Stimulated activated CD4-positive, alpha-beta T cell treated with anti-CD3 and anti-CD28 coated beads, Interleukin-15, amount 100 ng/mL, for 48 hours (primary cell): ENCODE data around the gene IFRD2.
"Not testable (repeated sequence)": the region's sequence is repeated elsewhere in the genome, so short reads cannot be mapped to it uniquely, and the experiment has no call there.

Experiments
- DNase-seq, 2 donors: peaks; one replicate each; pipeline ENCODE4 v3.0.0-alpha.2; 2020; ENCODE audit warnings: low read depth in 2 of 2

The IFRD2 gene

DNA sequence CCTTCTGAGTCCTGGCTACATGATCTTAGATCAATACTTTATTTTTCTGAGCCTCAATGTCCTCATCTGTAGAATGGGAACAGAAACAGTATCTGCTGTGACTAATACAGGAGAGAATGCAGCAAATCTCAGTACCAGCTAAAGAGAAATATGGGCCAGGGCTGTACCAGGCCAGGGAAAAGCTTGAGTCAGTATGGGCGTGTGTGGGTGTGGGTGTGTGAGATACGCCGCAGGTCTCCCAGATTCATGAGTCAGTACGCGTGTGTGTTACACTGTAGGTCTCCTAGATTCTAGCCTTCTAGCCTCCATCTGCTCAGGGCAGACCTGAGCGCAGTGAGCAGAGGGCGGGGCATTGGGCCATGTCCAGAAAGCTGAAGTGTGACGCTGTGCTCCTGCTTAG lies 41.0 kb downstream of the IFRD2 start:
- peak; percentile 48 to 65 for DNase-seq

DNA sequence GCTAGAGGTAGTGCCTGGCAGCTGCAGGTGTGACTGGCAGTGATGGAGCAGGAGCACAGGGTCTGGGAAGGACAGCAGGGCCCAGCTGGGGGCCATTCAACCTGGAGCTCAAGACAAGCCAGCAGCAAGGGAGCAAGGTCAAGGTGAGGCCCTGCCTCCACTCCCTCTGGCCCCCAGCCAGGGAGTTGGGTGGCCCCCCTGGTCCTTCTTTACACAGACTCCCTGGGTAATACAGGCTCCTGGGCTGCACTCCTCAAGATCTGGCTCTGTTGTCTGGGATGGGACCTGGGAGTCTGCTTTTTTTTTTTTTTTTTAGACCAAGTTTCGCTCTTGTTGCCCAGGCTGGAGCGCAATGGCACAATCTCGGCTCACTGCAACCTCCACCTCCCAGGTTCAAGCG lies 41.7 kb downstream of the IFRD2 start:
- no peak for DNase-seq

DNA sequence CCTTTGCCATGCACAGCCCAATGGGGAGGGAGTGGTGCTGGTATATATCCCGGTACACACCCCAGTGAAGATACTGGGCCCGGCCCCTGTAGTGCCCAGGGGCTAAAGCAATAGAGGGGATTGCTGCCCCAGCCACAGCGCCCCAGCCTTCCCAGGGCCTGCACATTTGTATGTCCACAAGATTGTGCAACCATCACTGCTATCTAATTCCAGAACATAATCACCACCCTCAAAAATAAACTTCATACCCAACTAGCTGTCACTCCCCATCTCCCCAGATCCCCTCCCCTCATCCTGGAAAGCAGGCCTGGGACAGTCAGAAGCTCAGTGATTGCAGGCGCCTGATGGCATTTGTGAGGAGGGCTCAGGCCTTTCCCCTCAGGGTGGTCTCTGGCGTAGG lies 42.8 kb downstream of the IFRD2 start:
- DNase-seq: no peak

DNA sequence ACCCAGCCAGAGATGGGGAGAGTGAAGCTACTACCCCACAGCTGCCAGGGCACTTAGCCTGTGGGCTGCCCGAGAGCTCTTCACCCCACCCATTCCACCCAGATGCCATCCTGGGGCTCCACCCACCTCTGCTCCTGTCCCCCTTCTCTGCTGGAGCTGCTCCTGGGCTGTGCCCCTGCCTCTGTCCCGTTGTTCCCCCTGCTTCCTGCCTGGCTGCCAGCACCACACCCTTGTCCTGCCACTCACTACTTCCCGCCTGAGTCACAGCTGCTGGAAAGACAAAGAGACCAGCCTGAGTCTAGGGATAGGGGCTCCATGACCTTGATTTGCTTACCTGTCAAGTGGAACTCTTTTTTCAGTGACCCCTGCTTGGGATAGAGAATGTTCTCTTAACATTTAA lies 43.8 kb downstream of the IFRD2 start:
- DNase-seq: no peak

DNA sequence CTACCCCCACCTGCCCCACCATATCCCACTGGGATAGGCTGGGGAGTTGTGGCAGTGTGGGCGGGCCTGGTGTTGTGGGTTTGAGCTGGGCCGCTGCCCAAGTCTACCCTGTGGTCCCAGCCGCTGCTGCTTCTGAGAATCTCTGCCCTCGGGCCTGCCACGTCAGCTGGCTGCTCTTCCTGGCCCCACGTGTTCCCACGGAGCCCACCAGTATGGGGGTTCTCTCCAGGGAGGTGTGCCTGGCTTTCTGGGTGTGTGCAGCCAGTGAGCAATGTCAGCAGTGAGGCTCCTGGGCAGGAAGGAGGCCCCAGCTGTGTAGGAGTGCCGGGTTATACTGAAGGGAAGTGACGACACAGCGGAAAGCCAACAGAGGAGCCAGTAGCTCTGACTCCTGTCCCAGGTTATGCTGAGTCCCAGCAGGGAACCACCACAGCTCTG lies 45.7 kb downstream of the IFRD2 start:
- peak; percentile 87 for DNase-seq

DNA sequence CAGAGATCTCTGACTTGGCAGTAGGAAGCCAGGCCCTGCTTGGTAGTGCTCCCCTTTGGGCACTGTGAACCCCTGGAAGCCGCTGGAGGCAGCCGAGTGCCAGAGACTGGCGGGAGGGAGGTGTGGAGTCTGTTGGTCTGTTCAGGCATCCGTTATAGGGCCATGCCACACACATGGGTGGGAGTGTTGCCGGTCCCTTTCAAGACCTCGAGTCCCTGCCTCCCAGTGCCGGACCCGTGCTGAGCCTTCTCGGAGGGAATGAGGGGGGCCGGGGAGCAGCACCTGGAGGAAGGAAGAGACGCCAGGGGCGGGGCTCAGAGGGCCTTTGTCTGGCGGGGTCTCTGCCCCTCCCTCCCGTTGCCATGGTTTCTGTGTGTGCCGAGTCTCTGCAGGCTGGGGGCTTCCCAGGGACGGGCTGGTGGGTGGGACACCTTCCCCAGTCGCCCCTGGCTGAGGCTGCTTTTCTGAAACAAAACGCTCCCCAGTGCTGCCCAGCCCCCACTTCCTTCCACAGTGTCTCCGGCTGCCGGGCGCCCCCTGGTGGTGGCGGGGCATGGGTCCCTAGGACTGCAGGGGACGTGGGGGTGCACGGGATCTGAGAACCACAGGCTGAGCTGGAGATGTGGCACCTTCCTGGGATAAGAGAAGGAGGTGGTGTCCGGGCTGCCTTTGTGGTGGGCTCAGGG lies 46.3 kb downstream of the IFRD2 start:
- DNase-seq: peak; percentile 85 to 95

DNA sequence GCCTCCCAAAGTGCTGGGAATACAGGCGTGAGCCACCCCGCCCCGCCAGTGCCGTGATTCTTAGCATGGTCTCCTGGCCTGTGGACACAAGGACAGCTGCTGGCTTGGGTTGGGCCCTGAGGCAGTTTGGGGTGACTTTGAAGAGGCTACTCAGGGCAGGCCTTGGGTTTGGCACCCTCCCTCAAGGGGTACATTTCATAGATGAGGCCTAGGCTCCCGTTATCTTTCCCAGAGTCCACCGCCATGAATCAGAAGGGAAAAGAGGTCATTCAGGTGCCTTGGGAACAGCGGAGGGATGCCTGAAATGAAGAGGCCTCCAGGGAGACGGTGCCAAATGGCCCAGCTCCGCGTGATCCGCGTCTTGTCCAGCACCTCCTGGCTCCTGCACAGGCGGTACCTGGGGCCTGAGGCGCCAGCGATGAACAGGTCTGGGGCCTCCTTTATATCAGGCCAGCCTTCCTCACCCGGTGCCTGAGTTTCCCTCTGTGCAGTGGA lies 46.9 kb downstream of the IFRD2 start:
- DNase-seq: no peak

DNA sequence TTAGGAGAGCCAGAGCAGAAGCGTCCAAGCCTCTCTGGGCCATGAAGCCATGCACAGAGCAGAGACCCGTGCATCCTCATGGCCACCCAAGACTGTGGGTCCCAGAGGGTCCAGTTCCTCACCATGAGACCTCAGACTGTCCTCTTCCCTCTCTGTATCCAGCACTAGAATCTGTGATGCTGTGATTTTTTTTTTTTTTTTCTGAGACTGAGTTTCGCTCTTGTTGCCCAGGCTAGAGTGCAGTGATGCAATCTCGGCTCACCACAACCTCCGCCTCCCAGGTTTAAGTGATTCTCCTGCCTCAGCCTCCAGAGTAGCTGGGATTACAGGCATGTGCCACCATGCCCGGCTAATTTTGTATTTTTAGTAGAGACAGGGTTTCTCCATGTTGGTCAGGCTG lies 47.4 kb downstream of the IFRD2 start:
- not testable (repeated sequence) for DNase-seq

DNA sequence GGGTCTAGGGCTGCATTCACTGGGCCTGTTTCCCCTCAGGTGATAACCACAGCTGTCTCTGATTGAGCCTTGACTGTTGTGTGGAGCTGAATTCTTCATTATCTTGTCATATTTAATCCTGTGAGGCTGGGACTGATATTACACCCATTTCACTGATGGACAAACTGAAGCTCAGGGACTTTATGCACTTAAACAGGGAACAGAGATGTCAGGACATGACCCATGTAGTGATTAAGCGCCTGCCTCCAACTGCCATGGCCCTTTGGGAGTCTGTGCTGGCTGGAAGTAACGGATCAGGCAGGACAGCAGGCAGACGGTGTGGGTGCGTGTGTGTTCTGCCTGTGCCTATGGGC lies 48.7 kb downstream of the IFRD2 start:
- DNase-seq: no peak

DNA sequence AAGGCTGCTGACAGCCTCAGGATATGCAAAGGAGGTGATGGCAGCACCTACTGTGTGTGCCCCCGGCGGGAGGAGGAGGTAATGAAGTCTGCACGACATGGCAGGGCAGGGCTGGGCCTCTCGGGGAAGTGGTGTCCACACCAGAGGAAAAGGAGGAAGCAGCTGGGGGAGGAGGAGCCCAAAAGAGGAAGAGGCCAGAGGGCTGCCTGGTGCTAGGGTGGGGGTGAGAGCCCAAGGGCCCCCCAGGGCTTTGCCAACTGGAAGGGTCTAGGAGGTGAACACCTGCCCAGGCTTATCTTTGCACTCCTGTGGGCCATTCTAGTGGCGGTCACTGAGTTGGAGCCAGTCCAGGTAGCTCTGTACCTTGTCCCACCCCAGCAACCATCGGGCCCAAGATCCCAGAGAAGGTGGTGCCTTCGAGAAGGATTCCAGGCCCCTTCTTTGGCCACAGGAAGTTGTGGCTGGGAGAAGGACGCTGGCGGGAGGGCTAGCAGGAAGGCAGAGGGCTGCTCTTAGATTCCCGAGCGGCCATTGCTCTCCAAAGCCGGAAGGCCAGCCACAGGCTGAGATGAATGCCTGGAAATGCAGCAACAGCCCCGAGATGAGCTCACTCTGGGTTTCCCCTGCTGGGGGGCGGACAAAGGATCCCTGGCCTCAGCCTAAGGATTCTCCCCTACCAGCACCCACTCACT lies 49.2 kb downstream of the IFRD2 start:
- peak in 1 of 2 donors; percentile 28 for DNase-seq

DNA sequence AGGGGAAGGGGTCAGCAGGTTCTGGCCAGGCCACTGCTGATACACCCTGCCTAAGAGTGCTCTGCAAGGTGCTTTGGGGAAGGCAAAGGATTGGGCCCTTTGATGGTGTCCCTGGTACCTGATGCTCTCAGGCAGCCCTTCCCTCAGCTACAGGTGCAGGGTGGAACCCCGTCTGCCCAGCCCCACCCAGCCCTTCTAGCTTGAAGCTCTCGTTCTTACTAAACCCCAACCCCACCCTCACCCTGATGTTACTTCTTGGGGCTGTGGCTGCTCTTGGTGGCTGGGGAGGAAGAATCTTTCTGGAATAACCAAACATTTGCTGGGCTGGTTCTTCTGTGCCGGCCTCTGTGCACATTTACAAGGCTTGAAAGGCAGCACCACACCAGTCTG lies 49.9 kb downstream of the IFRD2 start:
- DNase-seq: no peak

DNA sequence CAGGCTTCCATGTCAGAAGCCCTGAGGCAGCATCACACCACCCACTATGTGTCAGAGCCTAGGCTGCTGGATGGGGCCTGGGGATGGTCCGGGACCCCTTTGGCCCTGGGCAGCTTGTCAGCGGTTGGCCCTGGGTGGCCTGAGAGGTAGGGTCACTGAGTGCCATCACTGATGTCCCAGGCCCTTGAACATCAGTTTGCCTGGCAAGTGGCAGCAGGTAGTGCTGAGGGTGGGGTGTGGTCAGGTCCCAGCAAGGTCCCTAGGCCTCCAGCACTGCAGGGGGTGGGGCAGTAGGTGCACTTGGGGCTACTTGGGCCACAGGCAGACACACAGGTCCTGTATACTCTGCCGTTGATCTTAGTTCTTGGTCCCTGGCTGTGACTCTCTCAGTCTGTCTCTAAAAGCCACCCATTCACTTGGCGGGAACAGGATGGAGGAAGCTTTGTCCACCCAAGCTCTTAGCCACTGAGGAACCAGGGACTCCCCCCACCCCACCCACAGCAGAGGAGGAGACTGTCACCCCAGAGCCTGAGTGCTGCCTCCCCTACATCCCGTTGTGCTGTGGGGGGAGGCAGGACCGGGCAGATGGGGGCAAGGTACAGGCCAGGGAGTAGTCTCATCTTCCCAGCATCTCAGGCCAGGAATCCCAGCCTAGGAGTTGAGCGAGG lies 50.4 kb downstream of the IFRD2 start:
- DNase-seq: no peak

DNA sequence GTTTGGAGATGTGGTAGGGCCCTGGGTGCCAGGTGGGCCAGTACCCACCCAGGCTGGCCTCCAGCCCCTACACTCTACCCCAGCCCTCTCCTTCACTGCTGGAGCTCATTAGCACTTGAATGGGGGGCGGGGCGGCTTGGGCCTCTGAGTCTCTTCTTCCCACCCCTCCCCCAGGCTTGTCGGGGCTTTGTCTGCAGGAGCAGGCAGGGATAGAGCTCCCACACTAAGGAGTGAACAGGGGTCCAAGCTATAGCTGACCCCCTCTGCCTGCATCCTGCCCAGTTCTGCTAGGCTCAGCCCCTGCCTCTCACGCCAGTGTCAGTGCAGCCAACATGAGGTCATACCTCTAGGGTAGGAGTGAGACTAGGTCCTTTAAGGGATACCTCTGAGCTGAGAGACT lies 51.1 kb downstream of the IFRD2 start:
- no peak for DNase-seq

DNA sequence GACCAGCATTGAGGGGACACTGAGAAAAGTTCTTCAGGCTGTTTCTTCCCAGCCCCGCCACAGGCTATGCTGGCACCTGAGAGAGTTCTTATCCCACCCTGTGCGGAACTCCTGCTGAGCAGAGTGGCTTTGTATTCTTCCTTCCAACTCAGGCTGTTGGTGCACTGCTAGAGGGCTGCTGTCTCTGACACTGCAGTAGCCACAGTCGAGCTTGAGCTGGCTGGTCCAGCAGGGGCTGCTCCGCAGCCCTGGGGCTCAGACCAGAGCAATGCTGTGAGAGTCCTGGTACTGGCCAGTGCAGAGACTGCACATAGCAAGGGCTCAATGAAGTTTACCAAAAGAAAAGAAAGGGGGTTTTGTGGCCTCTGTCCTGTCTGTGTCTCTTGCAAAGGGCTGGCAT lies 52.6 kb downstream of the IFRD2 start:
- no peak for DNase-seq

DNA sequence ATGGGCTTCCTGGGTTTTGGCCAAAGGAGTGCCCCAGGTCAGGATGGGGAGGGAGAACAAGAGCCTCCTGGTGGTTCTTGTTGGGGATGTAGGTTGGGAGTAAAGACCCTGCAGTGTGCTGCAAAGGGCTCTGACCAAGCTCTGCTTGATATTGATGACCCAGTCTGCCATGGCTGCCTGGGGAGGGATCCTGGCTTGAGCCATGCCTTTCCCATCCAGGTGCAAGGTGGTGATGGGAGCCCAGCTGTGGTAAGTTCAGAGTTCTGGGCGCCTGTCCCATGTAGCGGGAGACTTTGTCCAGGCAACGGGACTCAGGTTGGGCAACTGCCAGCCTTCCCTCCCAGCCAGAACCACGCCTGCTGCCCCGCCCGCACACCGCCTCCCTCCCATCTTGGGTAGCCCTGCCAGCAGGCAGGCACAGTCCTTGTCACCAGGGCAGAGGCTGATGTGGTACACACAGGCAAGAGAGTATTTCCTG lies 53.6 kb downstream of the IFRD2 start:
- DNase-seq: no peak

DNA sequence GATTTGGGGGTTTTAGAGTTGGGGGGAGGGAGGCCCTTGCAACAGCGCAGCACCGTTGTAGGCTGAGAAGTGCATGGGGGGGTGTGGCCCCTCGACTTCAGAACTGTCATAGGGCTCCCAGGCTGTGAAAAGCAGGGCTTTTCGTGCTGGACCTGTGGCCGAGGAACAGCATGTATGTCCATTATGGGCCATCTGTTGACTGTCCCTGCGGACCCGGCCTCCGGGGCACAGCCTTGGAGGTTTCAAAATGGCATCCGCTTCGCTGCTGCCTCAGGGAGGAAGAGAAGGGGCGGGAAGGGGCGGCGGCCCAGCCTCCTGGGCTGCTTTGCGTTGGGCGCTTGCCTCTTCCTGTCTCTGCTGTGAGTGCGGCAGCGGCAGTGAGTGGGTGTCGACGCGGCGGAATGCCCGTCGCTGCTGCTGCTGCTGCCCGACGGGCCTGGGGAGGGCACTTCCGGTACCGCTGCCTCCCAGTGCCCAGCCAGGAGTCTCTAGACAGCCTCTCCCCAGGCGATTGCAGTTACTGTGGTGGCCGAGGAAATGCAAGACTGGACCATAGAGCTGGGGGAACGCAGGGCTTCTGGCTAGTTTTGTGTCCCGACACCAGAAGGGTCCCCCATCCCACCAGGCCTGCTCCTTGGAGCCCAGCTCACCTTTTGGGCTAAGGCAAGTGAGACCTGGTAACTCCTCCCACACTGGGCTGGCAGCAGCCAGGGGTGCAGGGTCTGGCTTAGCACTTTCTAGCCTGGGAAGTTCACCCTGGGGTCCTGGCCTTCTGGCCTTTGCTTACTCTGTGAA lies 54.3 kb downstream of the IFRD2 start:
- DNase-seq: peak; percentile 81 to 88
